ENCODE data around the gene NRG2.

Gene NRG2

DNA sequence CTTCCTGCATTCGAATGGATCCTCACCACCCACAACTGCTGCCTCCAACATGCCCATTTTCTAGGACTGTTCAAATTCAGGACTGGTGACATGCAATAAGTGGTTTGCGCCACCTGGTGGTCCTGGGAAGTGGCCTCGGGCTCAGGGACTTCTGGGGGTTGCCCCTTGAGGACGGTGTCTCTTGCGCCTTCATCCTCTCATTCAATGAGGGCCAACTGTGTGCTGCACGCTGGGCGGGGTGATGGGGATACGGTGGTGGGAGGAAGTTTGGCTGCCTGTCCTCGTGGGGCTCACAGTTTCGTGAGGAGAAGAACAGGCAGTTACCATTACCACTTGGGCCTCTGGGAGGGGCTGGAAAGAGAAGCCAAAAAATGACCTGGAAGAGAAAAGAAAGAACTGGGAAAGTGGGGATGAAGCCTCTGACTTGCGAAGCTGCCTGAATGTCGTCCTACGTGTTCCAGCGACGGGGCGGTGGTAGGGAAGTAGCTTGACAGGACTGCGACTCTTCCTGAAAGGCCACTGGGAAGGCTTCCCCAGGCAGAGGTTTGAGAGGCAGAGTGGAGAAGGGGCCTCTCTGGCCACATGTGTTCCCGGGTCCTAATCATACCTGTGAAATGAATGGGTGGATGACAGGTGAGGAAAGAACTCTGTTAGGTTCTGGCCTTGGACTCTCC, 198.5 kb downstream of the NRG2 start:
- DNase-seq (ENCODE audit: low read depth), result peak; percentile 50
- in situ Hi-C loops (cut with HindIII; ENCODE audit: low sequenced_read_pairs), result no loop called here
- peak; percentile 90 for TF ChIP-seq CTCF (IDR thresholded peaks at IDR 0.05; ENCODE audit: low read depth, low read length, missing control alignments)
- H3K4me3 ChIP-seq (ENCODE audit: low read depth, low read length), result no peak overlapping the region

GRCh38 chr5:139843991-139844390, 199.1 kb downstream of the NRG2 start:
- DNase-seq (ENCODE audit: low read depth), result no peak
- no peak for TF ChIP-seq CTCF (IDR thresholded peaks at IDR 0.05; ENCODE audit: low read depth, low read length, missing control alignments)
- in situ Hi-C loops (cut with HindIII; ENCODE audit: low sequenced_read_pairs), result no loop called here
- H3K4me3 ChIP-seq (ENCODE audit: low read depth, low read length), result no peak overlapping the region

- in situ Hi-C loops (cut with HindIII; ENCODE audit: low sequenced_read_pairs), result no loop called here
- DNase-seq (ENCODE audit: low read depth), result no peak
- no peak overlapping the region for H3K4me3 ChIP-seq (ENCODE audit: low read depth, low read length)
- no peak for TF ChIP-seq CTCF (IDR thresholded peaks at IDR 0.05; ENCODE audit: low read depth, low read length, missing control alignments)
These were observed 200.8 kb downstream of the NRG2 start for GRCh38 chr5:139842321-139842720.

GRCh38 chr5:139841549-139841948, 201.6 kb downstream of the NRG2 start:
- DNase-seq (ENCODE audit: low read depth), result no peak
- TF ChIP-seq CTCF (IDR thresholded peaks at IDR 0.05; ENCODE audit: low read depth, low read length, missing control alignments), result peak; percentile 12
- H3K4me3 ChIP-seq (ENCODE audit: low read depth, low read length), result no peak overlapping the region
- in situ Hi-C loops (cut with HindIII; ENCODE audit: low sequenced_read_pairs), result no loop called here

DNA sequence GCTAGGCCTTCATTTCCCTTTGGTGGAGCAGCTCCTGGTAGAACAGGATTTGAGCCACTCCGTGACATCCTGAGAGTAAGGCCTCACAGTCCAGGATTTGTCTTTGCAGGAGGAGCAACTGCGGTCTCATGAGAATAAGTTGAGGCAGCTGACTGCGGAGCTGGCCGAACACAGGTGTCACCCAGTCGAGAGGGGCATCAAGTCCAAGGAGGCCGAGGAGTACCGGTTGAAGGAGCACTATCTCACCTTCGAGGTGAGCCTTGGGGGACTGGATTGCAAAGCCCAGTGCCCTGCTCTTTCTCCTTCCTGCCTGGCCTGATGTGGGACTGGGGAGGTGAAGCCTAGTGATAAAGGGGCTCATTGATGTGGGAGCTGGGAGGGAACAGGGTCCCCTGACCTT, 203.2 kb downstream of the NRG2 start:
- H3K4me3 ChIP-seq (ENCODE audit: low read depth, low read length), result no peak overlapping the region
- no peak for TF ChIP-seq CTCF (IDR thresholded peaks at IDR 0.05; ENCODE audit: low read depth, low read length, missing control alignments)
- no peak for DNase-seq (ENCODE audit: low read depth)
- in situ Hi-C loops (cut with HindIII; ENCODE audit: low sequenced_read_pairs), result no loop called here

- in situ Hi-C loops (cut with HindIII; ENCODE audit: low sequenced_read_pairs), result no loop called here
- TF ChIP-seq CTCF (IDR thresholded peaks at IDR 0.05; ENCODE audit: low read depth, low read length, missing control alignments), result no peak
- H3K4me3 ChIP-seq (ENCODE audit: low read depth, low read length), result no peak overlapping the region
- DNase-seq (ENCODE audit: low read depth), result no peak
These were observed 203.8 kb downstream of the NRG2 start for GRCh38 chr5:139839232-139839815.
